SKM-1 (cell line): Measurements from ENCODE around the gene PMPCA.

Experiments used
- DNase-seq: peaks from one replicate; lab custom pipeline; 2025; ENCODE audit not compliant: unreplicated experiment; lab: John Stamatoyannopoulos, UW

Gene PMPCA

GRCh38 chr9:136433849-136434579, 23.6 kb downstream of the PMPCA start:
- no peak for DNase-seq

- no peak for DNase-seq
Observed at GRCh38 chr9:136434580-136435169, 24.2 kb downstream of the PMPCA start.

GRCh38 chr9:136436055-136436634, 25.7 kb downstream of the PMPCA start:
- no peak for DNase-seq

- no peak for DNase-seq
Observed at GRCh38 chr9:136437430-136437829, 27.0 kb downstream of the PMPCA start.

GRCh38 chr9:136437839-136438547, 27.5 kb downstream of the PMPCA start:
- DNase-seq: no peak

- no peak for DNase-seq
Observed at GRCh38 chr9:136438548-136439480, 28.4 kb downstream of the PMPCA start.

- no peak for DNase-seq
Observed at GRCh38 chr9:136439481-136440408, 29.3 kb downstream of the PMPCA start, which contains the start of gene INPP5E. INPP5E (minus strand) TSS chr9:136439845; CDS start chr9:136439419, 426 bp downstream.

- DNase-seq: no peak
Observed at GRCh38 chr9:136441191-136441680, 30.8 kb downstream of the PMPCA start.

- no peak for DNase-seq
Observed at GRCh38 chr9:136441681-136442245, 31.3 kb downstream of the PMPCA start.

GRCh38 chr9:136442265-136442664, 31.8 kb downstream of the PMPCA start:
- DNase-seq: no peak

- no peak for DNase-seq
Observed at GRCh38 chr9:136443087-136443486, 32.6 kb downstream of the PMPCA start.

GRCh38 chr9:136443687-136444086, 33.2 kb downstream of the PMPCA start:
- no peak for DNase-seq

- DNase-seq: no peak
Observed at GRCh38 chr9:136444102-136444501, 33.6 kb downstream of the PMPCA start.

- DNase-seq: no peak
Observed at GRCh38 chr9:136445799-136446198, 35.3 kb downstream of the PMPCA start.

GRCh38 chr9:136447173-136447778, 36.8 kb downstream of the PMPCA start:
- no peak for DNase-seq

GRCh38 chr9:136448655-136449054, 38.2 kb downstream of the PMPCA start:
- no peak for DNase-seq

- no peak for DNase-seq
Observed at GRCh38 chr9:136451221-136451877, 40.9 kb downstream of the PMPCA start.

GRCh38 chr9:136453326-136453725, 42.9 kb downstream of the PMPCA start:
- no peak for DNase-seq
